Measurements from ENCODE around the gene FAM222B.
A peak's percentile ranks its signal among the peaks of the same experiment; 100 is the strongest.
"Not testable (repeated sequence)": the region's sequence is repeated elsewhere in the genome, so short reads cannot be mapped to it uniquely, and the experiment has no call there.

FAM222B gene

GRCh38 chr17:28842282-28843012, at the start of gene FAM222B:
Gene FAM222B, minus strand, starts transcription at chr17:28842790. Its CDS starts 76,123 bp downstream, at chr17:28766667.
- peak; percentile 59 for DNase-seq (ENCODE audit: low read depth)

GRCh38 chr17:28892024-28892423, 49.4 kb upstream of the FAM222B start:
- no peak for DNase-seq (ENCODE audit: low read depth)

- no peak for DNase-seq (ENCODE audit: low read depth)
Measured at GRCh38 chr17:28891201-28891600, 48.6 kb upstream of the FAM222B start.

- DNase-seq (ENCODE audit: low read depth) = no peak
Measured at GRCh38 chr17:28889996-28890395, 47.4 kb upstream of the FAM222B start.

- no peak for DNase-seq (ENCODE audit: low read depth)
Measured at GRCh38 chr17:28888832-28889231, 46.2 kb upstream of the FAM222B start.

- no peak for DNase-seq (ENCODE audit: low read depth)
Measured at GRCh38 chr17:28887871-28888471, 45.4 kb upstream of the FAM222B start.

GRCh38 chr17:28885951-28886350, 43.4 kb upstream of the FAM222B start:
- DNase-seq (ENCODE audit: low read depth) = no peak

- DNase-seq (ENCODE audit: low read depth) = no peak
Measured at GRCh38 chr17:28885363-28885762, 42.8 kb upstream of the FAM222B start.

- DNase-seq (ENCODE audit: low read depth) = no peak
Measured at GRCh38 chr17:28883967-28884702, 41.5 kb upstream of the FAM222B start.

GRCh38 chr17:28882154-28882895, 39.7 kb upstream of the FAM222B start:
- no peak for DNase-seq (ENCODE audit: low read depth)

- DNase-seq (ENCODE audit: low read depth) = no peak
Measured at GRCh38 chr17:28881533-28882056, 39.0 kb upstream of the FAM222B start.

GRCh38 chr17:28880572-28880945, 38.0 kb upstream of the FAM222B start:
- DNase-seq (ENCODE audit: low read depth) = no peak

GRCh38 chr17:28879886-28880571, 37.4 kb upstream of the FAM222B start:
- DNase-seq (ENCODE audit: low read depth) = no peak

GRCh38 chr17:28878981-28879380, 36.4 kb upstream of the FAM222B start:
- DNase-seq (ENCODE audit: low read depth) = no peak

GRCh38 chr17:28878158-28878910, 35.7 kb upstream of the FAM222B start:
- no peak for DNase-seq (ENCODE audit: low read depth)

GRCh38 chr17:28877150-28877711, 34.6 kb upstream of the FAM222B start:
- not testable (repeated sequence) for DNase-seq (ENCODE audit: low read depth)

- no peak for DNase-seq (ENCODE audit: low read depth)
Measured at GRCh38 chr17:28875848-28876550, 33.4 kb upstream of the FAM222B start.

GRCh38 chr17:28874750-28875149, 32.2 kb upstream of the FAM222B start:
- DNase-seq (ENCODE audit: low read depth) = no peak

- DNase-seq (ENCODE audit: low read depth) = no peak
Measured at GRCh38 chr17:28873839-28874238, 31.2 kb upstream of the FAM222B start.

- no peak for DNase-seq (ENCODE audit: low read depth)
Measured at GRCh38 chr17:28871056-28871579, 28.5 kb upstream of the FAM222B start.

All from GM04504 (cell line).